ENCODE results near the gene PNP. TPM values are rescaled to one million over a fixed set of nuclear protein-coding genes. Genes with fewer than 3 reads are reported as not detected.

The PNP gene
- total and polyA plus RNA-seq, 10 of the 15 experiments (the other 5 are each of a cell fraction or from before 2014, with no cell fraction given) = 103 to 215 (median 138) TPM

DNA sequence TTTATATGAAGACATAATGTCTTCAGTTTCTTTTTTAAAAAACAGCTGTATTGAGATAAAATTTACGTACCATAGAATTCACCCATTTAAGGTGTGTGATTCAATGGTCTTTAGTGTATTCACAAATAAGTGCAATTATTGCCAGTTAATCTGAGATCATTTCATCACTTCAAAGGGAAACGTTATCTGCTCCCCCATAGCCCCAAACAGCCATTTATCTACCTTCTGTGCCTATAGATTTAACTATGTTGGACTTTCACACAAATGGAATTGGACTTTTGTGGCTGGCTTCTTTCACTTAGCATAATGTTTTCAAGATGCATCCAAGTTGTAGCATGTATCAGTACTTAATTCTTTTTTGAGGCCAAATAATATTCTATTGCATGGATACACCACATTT is 9.7 kb downstream of the PNP start (continued):
- TF ChIP-seq, protein P1, sequence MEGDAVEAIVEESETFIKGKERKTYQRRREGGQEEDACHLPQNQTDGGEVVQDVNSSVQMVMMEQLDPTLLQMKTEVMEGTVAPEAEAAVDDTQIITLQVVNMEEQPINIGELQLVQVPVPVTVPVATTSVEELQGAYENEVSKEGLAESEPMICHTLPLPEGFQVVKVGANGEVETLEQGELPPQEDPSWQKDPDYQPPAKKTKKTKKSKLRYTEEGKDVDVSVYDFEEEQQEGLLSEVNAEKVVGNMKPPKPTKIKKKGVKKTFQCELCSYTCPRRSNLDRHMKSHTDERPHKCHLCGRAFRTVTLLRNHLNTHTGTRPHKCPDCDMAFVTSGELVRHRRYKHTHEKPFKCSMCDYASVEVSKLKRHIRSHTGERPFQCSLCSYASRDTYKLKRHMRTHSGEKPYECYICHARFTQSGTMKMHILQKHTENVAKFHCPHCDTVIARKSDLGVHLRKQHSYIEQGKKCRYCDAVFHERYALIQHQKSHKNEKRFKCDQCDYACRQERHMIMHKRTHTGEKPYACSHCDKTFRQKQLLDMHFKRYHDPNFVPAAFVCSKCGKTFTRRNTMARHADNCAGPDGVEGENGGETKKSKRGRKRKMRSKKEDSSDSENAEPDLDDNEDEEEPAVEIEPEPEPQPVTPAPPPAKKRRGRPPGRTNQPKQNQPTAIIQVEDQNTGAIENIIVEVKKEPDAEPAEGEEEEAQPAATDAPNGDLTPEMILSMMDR (IDR thresholded peaks at IDR 0.05 in 2 of 3, conservative IDR thresholded peaks at IDR 0.05 in 1 of 3; ENCODE audit: control insufficient read depth in 2 of 3, extremely low read depth in 1 of 3, insufficient read depth in 1 of 3, low read depth in 3 of 3, low read length in 3 of 3) = no peak
- TF ChIP-seq KLF5 (IDR thresholded peaks at IDR 0.05; ENCODE audit: partially characterized antibody) = no peak
- TF ChIP-seq POU2F2 (IDR thresholded peaks at IDR 0.05; ENCODE audit: borderline replicate concordance, low read depth, low read length) = no peak

DNA sequence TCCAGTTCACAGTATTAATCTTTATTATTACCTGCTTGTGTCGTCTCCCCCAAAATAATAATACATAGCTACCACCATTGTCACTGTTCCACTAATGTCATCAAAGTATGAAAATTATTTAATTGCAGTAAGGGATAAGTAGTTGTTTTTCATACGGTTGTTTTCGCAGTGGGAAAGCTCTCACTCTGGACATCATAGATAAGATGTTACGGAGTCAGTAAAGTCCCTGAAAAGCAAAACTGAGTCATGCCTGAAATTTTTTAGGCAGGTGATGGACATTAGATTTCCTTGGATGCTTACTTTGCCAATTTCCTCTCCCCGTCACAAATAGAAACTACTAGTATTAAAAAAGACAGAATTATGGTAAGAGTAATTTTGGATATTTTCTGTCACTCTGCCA is 13.2 kb downstream of the PNP start:
- ChIA-PET SMC1A (ENCODE audit: uncharacterized antibody, unreplicated experiment) (interaction anchor here (1.1 to 1.7 kb wide), 3 partner anchors 10 to 33 kb away, joined by 3 to 8 read pairs (median 3); partner anchors contain the start of gene PNP), CTCF (interaction anchor here (1.2 to 1.7 kb wide), 4 partner anchors 9 to 155 kb away, joined by 3 to 9 read pairs (median 6); partner anchors contain the start of gene PIP4P1), POLR2A (interaction anchor here (0.8 kb wide), 1 partner anchor 9 kb away, joined by 3 read pairs; no protein-coding TSS in a partner anchor), RAD21 (ENCODE audit: unreplicated experiment) (interaction anchor here (1.0 to 1.2 kb wide), 2 partner anchors 8 to 67 kb away, joined by 3 read pairs; no protein-coding TSS in a partner anchor)
- Histone ChIP-seq H3K27ac (ENCODE audit: control insufficient read depth, insufficient read depth) (no peak overlapping the region), H4K20me1 (ENCODE audit: control insufficient read depth, insufficient read depth) (no peaks in the 10 kb centered on the region), H3K27me3 (replicated peaks in 1 of 2; ENCODE audit: control insufficient read depth in 2 of 2, insufficient read depth in 2 of 2, low read length in 1 of 2) (no peaks in the 10 kb centered on the region), H2AFZ (ENCODE audit: control insufficient read depth, low read depth, low read length) (no peak overlapping the region), H3K4me3 (no peak overlapping the region), H3K4me2 (ENCODE audit: control insufficient read depth, insufficient read depth) (no peak overlapping the region), H3K9ac (ENCODE audit: control insufficient read depth, insufficient read depth, low read length) (no peak overlapping the region), H3K79me2 (ENCODE audit: control insufficient read depth, insufficient read depth, low read length) (no peaks in the 10 kb centered on the region), H3K36me3 (ENCODE audit: control insufficient read depth in 2 of 2, insufficient read depth in 2 of 2, low read length in 1 of 2) (peaks cover 0 to 5% of the 10 kb centered on the region in 2 experiments; a peak in 2 of 4 replicates), H3K9me3 (replicated peaks; ENCODE audit: control insufficient read depth, insufficient read depth, low read length) (no peaks in the 10 kb centered on the region), H3K4me1 (ENCODE audit: control insufficient read depth, insufficient read depth, low read length) (no peaks in the 10 kb centered on the region)
- BruUV-seq (replicated peaks) = no TSS peak
- no peak for DNase-seq (ENCODE audit: low read depth, low spot score)
- in situ Hi-C loops (cut with MboI) = no loop called here
- no peak for FAIRE-seq
- ATAC-seq = no peak
- intact Hi-C loops (cut with micrococcal nuclease; ENCODE audit: unreplicated experiment) = no loop called here
- 79% methylated on average over 5 of the region's 5 CpGs for WGBS (ENCODE audit: insufficient coverage, insufficient replicate concordance, low lambda C conversion rate, missing lambda C conversion rate)
- TF ChIP-seq, protein P2, sequence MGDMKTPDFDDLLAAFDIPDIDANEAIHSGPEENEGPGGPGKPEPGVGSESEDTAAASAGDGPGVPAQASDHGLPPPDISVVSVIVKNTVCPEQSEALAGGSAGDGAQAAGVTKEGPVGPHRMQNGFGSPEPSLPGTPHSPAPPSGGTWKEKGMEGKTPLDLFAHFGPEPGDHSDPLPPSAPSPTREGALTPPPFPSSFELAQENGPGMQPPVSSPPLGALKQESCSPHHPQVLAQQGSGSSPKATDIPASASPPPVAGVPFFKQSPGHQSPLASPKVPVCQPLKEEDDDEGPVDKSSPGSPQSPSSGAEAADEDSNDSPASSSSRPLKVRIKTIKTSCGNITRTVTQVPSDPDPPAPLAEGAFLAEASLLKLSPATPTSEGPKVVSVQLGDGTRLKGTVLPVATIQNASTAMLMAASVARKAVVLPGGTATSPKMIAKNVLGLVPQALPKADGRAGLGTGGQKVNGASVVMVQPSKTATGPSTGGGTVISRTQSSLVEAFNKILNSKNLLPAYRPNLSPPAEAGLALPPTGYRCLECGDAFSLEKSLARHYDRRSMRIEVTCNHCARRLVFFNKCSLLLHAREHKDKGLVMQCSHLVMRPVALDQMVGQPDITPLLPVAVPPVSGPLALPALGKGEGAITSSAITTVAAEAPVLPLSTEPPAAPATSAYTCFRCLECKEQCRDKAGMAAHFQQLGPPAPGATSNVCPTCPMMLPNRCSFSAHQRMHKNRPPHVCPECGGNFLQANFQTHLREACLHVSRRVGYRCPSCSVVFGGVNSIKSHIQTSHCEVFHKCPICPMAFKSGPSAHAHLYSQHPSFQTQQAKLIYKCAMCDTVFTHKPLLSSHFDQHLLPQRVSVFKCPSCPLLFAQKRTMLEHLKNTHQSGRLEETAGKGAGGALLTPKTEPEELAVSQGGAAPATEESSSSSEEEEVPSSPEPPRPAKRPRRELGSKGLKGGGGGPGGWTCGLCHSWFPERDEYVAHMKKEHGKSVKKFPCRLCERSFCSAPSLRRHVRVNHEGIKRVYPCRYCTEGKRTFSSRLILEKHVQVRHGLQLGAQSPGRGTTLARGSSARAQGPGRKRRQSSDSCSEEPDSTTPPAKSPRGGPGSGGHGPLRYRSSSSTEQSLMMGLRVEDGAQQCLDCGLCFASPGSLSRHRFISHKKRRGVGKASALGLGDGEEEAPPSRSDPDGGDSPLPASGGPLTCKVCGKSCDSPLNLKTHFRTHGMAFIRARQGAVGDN (IDR thresholded peaks at IDR 0.05) = no peak
- TF ChIP-seq ZNF217 (IDR thresholded peaks at IDR 0.05) = no peak
- TF ChIP-seq ATF3 (IDR thresholded peaks at IDR 0.05; ENCODE audit: borderline replicate concordance, extremely low read depth, low read depth, low read length) = no peak
- TF ChIP-seq KDM1A (IDR thresholded peaks at IDR 0.05; ENCODE audit: borderline replicate concordance) = no peak
- TF ChIP-seq, protein P3, sequence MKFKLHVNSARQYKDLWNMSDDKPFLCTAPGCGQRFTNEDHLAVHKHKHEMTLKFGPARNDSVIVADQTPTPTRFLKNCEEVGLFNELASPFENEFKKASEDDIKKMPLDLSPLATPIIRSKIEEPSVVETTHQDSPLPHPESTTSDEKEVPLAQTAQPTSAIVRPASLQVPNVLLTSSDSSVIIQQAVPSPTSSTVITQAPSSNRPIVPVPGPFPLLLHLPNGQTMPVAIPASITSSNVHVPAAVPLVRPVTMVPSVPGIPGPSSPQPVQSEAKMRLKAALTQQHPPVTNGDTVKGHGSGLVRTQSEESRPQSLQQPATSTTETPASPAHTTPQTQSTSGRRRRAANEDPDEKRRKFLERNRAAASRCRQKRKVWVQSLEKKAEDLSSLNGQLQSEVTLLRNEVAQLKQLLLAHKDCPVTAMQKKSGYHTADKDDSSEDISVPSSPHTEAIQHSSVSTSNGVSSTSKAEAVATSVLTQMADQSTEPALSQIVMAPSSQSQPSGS (IDR thresholded peaks at IDR 0.05; ENCODE audit: low read length) = no peak
- no peak for TF ChIP-seq CHD4 (IDR thresholded peaks at IDR 0.05)
- TF ChIP-seq SMAD5 (IDR thresholded peaks at IDR 0.05; ENCODE audit: low read depth) = no peak
- TF ChIP-seq BRCA1 (IDR thresholded peaks at IDR 0.05; ENCODE audit: low read depth, low read length) = no peak
- TF ChIP-seq, protein P4, sequence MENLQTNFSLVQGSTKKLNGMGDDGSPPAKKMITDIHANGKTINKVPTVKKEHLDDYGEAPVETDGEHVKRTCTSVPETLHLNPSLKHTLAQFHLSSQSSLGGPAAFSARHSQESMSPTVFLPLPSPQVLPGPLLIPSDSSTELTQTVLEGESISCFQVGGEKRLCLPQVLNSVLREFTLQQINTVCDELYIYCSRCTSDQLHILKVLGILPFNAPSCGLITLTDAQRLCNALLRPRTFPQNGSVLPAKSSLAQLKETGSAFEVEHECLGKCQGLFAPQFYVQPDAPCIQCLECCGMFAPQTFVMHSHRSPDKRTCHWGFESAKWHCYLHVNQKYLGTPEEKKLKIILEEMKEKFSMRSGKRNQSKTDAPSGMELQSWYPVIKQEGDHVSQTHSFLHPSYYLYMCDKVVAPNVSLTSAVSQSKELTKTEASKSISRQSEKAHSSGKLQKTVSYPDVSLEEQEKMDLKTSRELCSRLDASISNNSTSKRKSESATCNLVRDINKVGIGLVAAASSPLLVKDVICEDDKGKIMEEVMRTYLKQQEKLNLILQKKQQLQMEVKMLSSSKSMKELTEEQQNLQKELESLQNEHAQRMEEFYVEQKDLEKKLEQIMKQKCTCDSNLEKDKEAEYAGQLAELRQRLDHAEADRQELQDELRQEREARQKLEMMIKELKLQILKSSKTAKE (IDR thresholded peaks at IDR 0.05; ENCODE audit: low read depth, poor library complexity, severe bottlenecking) = no peak
